ENCODE data around the gene PWWP2A.

GRCh38 chr5:160075073-160075472, 44.2 kb downstream of the PWWP2A start:
- TF ChIP-seq CTCF (IDR thresholded peaks at IDR 0.05) = no peak
- TF ChIP-seq POLR2A (IDR thresholded peaks at IDR 0.05) = no peak
